Measurements from ENCODE around the gene TCF7L1.

Gene TCF7L1

GRCh38 chr2:85175369-85176299 is 42.4 kb downstream of the TCF7L1 start:
- no peak for ATAC-seq
- TF ChIP-seq ISL1 (CRISPR knock-in tag; IDR thresholded peaks at IDR 0.05), result no peak
- TF ChIP-seq CSDC2 (CRISPR knock-in tag; IDR thresholded peaks at IDR 0.05), result no peak
- no peak for TF ChIP-seq ZFP3 (CRISPR knock-in tag; IDR thresholded peaks at IDR 0.05)
- no peak for TF ChIP-seq ZC3H10 (CRISPR knock-in tag; IDR thresholded peaks at IDR 0.05)
- no peak for TF ChIP-seq ZNF565 (CRISPR knock-in tag; conservative IDR thresholded peaks at IDR 0.05; ENCODE audit: low read depth)
- no peak for TF ChIP-seq GLIS3 (CRISPR knock-in tag; IDR thresholded peaks at IDR 0.05)
- TF ChIP-seq, protein P1, sequence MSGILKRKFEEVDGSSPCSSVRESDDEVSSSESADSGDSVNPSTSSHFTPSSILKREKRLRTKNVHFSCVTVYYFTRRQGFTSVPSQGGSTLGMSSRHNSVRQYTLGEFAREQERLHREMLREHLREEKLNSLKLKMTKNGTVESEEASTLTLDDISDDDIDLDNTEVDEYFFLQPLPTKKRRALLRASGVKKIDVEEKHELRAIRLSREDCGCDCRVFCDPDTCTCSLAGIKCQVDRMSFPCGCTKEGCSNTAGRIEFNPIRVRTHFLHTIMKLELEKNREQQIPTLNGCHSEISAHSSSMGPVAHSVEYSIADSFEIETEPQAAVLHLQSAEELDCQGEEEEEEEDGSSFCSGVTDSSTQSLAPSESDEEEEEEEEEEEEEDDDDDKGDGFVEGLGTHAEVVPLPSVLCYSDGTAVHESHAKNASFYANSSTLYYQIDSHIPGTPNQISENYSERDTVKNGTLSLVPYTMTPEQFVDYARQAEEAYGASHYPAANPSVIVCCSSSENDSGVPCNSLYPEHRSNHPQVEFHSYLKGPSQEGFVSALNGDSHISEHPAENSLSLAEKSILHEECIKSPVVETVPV (CRISPR knock-in tag; IDR thresholded peaks at IDR 0.05), result no peak
- no peak for TF ChIP-seq TCF4 (CRISPR knock-in tag; IDR thresholded peaks at IDR 0.05; ENCODE audit: borderline replicate concordance)

DNA sequence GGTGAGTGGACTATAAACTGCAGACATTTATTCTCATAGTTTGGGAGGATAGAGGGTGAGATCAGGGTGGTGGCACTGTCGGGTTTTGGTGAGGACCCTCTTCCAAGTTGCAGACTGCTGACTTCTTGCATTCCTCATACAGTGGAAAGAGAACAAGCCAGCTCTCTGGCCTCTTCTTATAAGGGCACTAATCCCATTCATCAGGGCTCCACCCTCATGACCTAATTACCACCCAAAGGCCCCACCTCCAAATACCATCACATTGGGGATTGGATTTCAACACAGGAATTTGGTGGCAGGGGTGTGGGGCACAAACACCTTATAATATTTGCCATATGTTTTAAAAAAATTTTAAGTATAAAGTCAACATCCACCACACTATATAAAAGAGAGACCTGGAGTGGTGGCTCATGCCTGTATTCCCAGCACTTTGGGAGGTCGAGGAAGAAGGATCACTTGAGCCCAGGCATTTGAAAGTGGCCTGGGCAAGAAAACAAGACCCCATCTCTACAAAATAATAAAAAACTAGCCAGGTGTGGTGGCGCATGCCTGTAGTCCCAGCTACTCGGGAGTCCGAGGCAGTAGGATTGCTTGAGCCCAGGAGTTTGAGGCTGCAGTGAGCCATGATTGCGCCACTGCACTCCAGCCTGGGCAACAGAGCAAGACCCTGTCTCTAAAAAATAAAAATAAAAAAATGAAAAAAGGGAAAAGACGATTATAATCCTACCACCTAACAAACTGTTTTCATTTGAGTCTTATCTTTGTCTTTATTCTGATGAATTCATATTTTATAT is 44.0 kb downstream of the TCF7L1 start:
- TF ChIP-seq, protein P1 (CRISPR knock-in tag; IDR thresholded peaks at IDR 0.05), result no peak
- TF ChIP-seq BACH2 (CRISPR knock-in tag; IDR thresholded peaks at IDR 0.05; ENCODE audit: borderline replicate concordance) (no peak), ZC3H10 (CRISPR knock-in tag; IDR thresholded peaks at IDR 0.05) (no peak), CREB5 (CRISPR knock-in tag; IDR thresholded peaks at IDR 0.05; ENCODE audit: low read depth) (no peak), TSHZ2 (CRISPR knock-in tag; IDR thresholded peaks at IDR 0.05) (no peak), ZFP30 (CRISPR knock-in tag; IDR thresholded peaks at IDR 0.05) (no peak), OSR1 (CRISPR knock-in tag; IDR thresholded peaks at IDR 0.05) (no peak), ISL1 (CRISPR knock-in tag; IDR thresholded peaks at IDR 0.05) (no peak), POU6F1 (CRISPR knock-in tag; IDR thresholded peaks at IDR 0.05; ENCODE audit: borderline replicate concordance, low read depth) (no peak), CSDC2 (CRISPR knock-in tag; IDR thresholded peaks at IDR 0.05) (no peak), ZNF8 (CRISPR knock-in tag; IDR thresholded peaks at IDR 0.05) (no peak)
- ATAC-seq, result no peak

DNA sequence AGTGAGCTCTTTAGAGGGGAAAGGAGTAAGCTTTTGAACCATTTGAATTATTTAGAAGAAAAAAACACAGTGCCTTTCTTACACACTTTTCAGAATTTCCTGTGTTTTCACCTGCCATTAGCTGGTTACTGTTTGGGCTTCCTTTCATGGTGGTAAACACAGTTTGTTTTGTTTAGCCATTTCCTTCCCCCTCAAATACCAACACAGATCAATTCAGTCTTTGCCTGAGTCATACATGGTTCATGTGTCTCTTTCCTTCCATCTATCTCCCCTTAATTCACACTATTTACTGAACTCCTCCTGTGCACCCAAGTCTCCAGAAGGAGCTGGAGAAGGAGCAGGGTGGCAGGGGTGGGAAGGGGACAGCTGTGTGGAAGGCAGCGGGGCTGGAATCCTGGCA is 45.0 kb downstream of the TCF7L1 start:
- no peak for ATAC-seq
- TF ChIP-seq PATZ1 (CRISPR knock-in tag; IDR thresholded peaks at IDR 0.05; ENCODE audit: borderline replicate concordance) (no peak), OSR1 (CRISPR knock-in tag; IDR thresholded peaks at IDR 0.05) (no peak), SNAI2 (CRISPR knock-in tag; IDR thresholded peaks at IDR 0.05) (no peak)

Data from SK-N-SH treated with all-trans-retinoic acid at 6 μM for 48 hours (cell line).